ENCODE data around the gene SLC9C1. TPM values are rescaled to one million over a fixed set of nuclear protein-coding genes. Genes with fewer than 3 reads are reported as not detected.
"Not testable (repeated sequence)": the region's sequence is repeated elsewhere in the genome, so short reads cannot be mapped to it uniquely, and the experiment has no call there.

Gene SLC9C1
- total RNA-seq, 1 donor from 2014 or later: not detected

- DNase-seq (ENCODE audit: low spot score): no peak
Observed at GRCh38 chr3:112199622-112200316, 94.2 kb downstream of the SLC9C1 start.

DNA sequence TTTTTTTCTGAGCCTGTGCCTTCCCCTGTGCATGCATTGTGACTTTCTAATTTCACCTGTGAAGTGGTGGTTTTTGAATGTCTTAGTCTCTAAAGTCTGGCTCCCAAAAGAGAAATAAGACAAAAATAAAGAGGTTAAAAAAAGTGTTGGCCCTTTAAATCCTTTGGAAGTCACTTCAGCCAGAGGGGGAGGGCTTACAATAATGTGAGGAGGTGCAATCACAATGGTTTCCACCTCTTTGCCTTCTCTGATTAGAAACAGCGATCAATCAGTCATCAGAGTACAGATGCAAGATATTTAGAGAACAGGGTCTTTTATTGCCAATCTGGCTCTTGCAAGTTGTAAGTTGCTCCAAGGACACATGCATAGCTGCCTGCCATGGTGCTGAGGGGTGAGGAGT is 96.9 kb downstream of the SLC9C1 start:
- no peak for DNase-seq (ENCODE audit: low spot score)

DNA sequence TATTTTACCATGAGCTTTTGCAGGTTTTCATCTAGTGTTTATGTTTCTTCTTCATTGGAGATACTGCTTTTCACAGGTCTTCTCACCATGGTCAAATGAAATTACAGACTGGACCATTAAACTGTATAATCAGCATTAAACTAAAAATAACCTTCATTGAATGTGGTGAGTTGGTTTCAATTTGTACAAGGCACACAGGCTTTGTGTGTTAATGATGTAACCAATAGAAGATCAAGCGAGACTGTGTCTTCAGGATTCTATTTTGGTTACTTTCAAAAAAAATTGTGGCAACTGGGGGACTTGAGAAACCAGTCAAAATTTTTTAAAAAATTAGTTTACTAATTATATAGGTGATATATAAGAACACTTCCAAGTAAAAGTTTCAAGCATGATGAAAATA is 106.7 kb downstream of the SLC9C1 start:
- DNase-seq (ENCODE audit: low spot score): no peak

DNA sequence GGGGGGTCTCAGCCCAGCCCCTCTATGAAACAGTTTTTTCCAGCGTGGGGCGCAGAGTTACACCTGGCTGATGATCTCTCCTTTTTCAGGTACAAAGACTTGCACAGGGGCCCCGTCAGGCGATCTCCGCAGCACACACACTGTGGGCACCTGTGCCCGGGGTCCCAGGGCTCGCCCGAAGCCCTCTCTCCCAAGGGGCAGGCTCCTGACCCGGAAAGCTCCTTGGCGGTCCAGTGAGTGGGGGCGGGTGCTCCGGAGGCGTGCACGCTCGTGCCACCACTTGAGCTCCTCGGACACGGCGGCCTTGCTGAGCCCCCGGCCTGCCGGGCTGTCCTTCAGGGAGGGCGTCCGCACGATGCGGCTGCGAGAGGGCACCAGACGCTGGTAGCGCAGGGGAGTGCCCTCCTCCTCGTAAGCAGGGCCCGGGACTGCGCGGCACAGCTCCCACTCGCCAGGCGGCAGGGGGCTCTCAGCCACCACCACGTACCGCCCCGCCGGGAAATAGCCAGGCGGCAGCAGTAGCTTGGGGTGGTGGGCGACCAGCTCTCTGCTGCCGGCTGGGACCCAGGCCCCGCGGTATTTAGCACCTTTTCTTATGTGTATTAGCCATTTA is 108.5 kb downstream of the SLC9C1 start:
- DNase-seq (ENCODE audit: low spot score): not testable (repeated sequence)

- no peak for DNase-seq (ENCODE audit: low spot score)
Observed at GRCh38 chr3:112175646-112176045, 118.4 kb downstream of the SLC9C1 start.

- DNase-seq (ENCODE audit: low spot score): no peak
Observed at GRCh38 chr3:112175037-112175436, 119.0 kb downstream of the SLC9C1 start.

DNA sequence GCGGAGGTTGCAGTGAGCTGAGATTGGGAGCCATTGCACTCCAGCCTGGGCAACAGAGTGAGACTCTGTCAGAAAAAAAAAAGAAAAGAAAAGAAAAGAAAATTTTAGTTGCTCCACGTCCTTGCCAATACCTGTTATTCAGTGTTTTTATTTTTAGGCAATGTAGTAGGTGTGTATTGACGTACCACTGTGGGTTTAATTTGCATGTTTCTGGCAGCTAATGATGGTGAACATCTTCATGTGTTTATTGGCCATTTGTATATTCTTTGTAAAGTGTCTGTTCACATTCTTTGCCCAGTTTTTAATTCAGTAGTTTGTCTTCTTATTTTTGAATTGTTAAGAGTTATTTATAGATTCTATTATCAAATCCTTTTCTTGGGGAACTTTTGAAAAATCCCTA is 122.9 kb downstream of the SLC9C1 start:
- no peak for DNase-seq (ENCODE audit: low spot score)

- DNase-seq (ENCODE audit: low spot score): no peak
Observed at GRCh38 chr3:112170046-112170445, 124.0 kb downstream of the SLC9C1 start.

DNA sequence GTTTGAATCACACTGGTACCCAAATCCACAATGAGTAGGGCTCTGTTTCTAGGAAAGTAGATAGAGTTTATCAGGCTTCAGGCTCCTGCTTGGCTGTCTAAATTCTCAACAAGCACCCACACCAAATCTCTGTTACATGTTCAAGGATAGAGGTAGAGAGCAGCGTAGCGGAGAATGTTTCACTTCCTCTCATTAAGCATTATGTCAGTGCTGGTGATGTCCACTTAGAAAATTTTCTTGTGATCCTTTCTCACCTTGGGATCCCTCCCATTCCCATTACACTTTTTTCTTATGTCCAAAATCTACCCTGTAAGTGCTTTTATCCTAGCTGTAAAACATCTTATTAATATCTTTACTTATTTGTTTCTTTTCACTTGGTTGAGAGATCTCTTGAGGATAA is 126.3 kb downstream of the SLC9C1 start:
- no peak for DNase-seq (ENCODE audit: low spot score)

DNA sequence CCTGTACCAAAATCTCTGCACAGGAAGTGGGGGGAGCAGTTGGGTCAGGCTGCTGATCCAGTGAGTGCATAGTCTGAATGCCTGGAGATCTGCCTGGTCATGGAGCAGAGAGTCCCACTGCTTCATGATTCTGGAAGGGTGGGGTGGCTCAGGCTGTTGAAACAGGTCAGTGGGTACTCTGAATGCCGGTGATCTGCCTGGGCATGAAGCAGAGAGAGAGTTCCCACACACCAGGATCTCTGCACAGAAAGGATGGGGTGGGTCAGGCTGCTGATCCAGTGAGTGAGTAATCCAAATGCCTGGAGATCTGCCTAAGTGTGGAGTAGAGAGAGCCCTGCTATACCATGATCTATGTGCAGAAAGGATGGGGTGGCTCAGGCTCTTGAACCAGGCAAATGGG is 144.9 kb downstream of the SLC9C1 start:
- no peak for DNase-seq (ENCODE audit: low spot score)

DNA sequence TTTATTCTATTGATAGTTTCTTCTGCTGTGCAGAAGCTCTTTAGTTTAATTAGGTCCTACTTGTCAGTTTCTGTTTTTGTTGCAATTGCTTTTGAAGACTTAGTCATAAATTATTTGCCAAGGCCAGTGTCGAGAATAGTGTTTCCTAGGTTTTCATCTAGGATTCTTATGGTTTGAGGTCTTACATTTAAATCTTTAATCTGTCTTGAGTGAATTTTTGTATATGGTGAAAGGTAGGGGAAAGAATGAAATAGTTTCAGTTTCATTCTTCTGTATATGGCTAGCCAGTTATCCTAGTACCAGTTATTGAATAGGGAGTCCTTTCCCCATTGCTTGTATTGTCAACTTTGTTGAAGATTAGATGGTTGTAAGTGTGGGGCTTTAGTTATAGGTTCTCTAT is 150.3 kb downstream of the SLC9C1 start:
- no peak for DNase-seq (ENCODE audit: low spot score)

GRCh38 chr3:112143251-112143650 is 150.8 kb downstream of the SLC9C1 start:
- no peak for DNase-seq (ENCODE audit: low spot score)

DNA sequence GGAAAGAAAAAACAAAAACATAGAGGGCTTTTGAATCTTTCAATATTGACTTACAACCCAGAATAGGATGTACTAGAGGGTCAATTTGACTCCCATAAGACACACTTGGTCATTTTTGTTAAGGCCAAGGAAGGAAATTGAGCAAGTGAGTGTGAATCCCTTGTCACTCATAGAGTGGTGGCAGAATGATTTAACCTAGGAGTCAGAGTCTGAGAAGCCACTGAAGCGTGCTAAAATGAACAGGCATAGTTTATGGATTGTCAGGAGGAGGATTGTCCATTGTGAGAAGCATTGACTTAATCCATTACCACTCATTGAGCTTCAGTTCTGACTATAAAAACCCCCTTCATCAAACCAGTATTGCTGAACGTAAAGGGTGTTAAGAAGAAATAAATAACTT is 152.7 kb downstream of the SLC9C1 start:
- DNase-seq (ENCODE audit: low spot score): no peak

DNA sequence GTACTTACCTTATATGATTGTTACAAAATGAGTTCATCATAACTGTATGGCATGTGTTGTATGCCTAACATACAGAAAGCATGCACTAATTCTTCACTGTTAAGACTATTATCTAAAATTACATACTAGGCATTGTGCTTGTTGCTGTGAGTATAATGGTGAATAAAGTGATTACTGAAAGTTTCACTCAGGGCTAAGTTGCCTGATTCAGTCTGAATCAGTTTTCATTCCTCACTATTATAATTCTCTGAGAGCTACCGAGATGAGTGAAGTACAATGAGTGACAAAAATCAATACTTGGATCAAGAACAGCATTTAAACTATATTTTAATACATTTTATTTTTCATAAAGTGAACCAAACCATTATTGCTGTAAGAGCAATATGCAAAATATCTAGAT is 153.4 kb downstream of the SLC9C1 start:
- no peak for DNase-seq (ENCODE audit: low spot score)

GRCh38 chr3:112138219-112138969 is 155.6 kb downstream of the SLC9C1 start:
- DNase-seq (ENCODE audit: low spot score): no peak

GRCh38 chr3:112137781-112138180 is 156.2 kb downstream of the SLC9C1 start:
- no peak for DNase-seq (ENCODE audit: low spot score)

GRCh38 chr3:112136959-112137693 is 156.9 kb downstream of the SLC9C1 start:
- no peak for DNase-seq (ENCODE audit: low spot score)

- DNase-seq (ENCODE audit: low spot score): no peak
Observed at GRCh38 chr3:112136046-112136445, 158.0 kb downstream of the SLC9C1 start.

GRCh38 chr3:112134335-112135124 is 159.5 kb downstream of the SLC9C1 start:
- DNase-seq (ENCODE audit: low spot score): no peak

GRCh38 chr3:112133626-112134334 is 160.2 kb downstream of the SLC9C1 start:
- no peak for DNase-seq (ENCODE audit: low spot score)
